ENCODE results near the gene SLC25A27. TPM values are rescaled to one million over a fixed set of nuclear protein-coding genes. Genes with fewer than 3 reads are reported as not detected.

SLC25A27 gene
- total RNA-seq, 4 donors from 2014 or later = 13.3 to 26.2 (median 21.3) TPM

GRCh38 chr6:46612645-46613044 lies 40.1 kb upstream of the SLC25A27 start:
- H3K36me3 ChIP-seq = peaks cover 0 to 3% (median 0%) of the 10 kb centered on the region in 4 donors
- 59% methylated on average over 2 of the region's 2 CpGs for WGBS
- no peak for TF ChIP-seq EP300 (IDR thresholded peaks at IDR 0.05)
- no peak for TF ChIP-seq POLR2A (IDR thresholded peaks at IDR 0.05; ENCODE audit: low read depth)
- peak in 1 of 2 donors; percentile 9 for TF ChIP-seq POLR2AphosphoS5 (IDR thresholded peaks at IDR 0.05)
- no peak for TF ChIP-seq CTCF (IDR thresholded peaks at IDR 0.05)
- H3K27me3 ChIP-seq = no peaks in the 10 kb centered on the region
- H3K9me3 ChIP-seq = no peaks in the 10 kb centered on the region
- H3K4me1 ChIP-seq = peaks cover 0 to 10% (median 2%) of the 10 kb centered on the region in 4 donors
- DNase-seq (ENCODE audit: extremely low spot score) = no peak
- intact Hi-C loops (cut with DNase I) = no loop called here
- H3K27ac ChIP-seq (replicated peaks in 1 of 4) = no peak overlapping the region
- H3K4me3 ChIP-seq = no peak overlapping the region

- intact Hi-C loops (cut with DNase I) = no loop called here
- Histone ChIP-seq H3K36me3 (peaks cover 0 to 11% (median 2%) of the 10 kb centered on the region in 4 donors), H3K9me3 (no peaks in the 10 kb centered on the region), H3K4me1 (no peaks in the 10 kb centered on the region), H3K27ac (replicated peaks in 1 of 4) (no peak overlapping the region), H3K27me3 (no peaks in the 10 kb centered on the region), H3K4me3 (no peak overlapping the region)
- DNase-seq (ENCODE audit: extremely low spot score) = no peak
- WGBS = 78% methylated on average over 1 of the region's 1 CpG
- TF ChIP-seq EP300 (IDR thresholded peaks at IDR 0.05) (no peak), CTCF (IDR thresholded peaks at IDR 0.05) (no peak), POLR2A (IDR thresholded peaks at IDR 0.05; ENCODE audit: low read depth) (no peak), POLR2AphosphoS5 (IDR thresholded peaks at IDR 0.05) (no peak)
Observed at GRCh38 chr6:46618726-46619125, 34.0 kb upstream of the SLC25A27 start.

GRCh38 chr6:46626228-46626909 lies 26.4 kb upstream of the SLC25A27 start:
- no peak for TF ChIP-seq EP300 (IDR thresholded peaks at IDR 0.05)
- no peak for TF ChIP-seq POLR2AphosphoS5 (IDR thresholded peaks at IDR 0.05)
- TF ChIP-seq CTCF (IDR thresholded peaks at IDR 0.05) = peak; percentile 60 to 73 (median 64)
- Histone ChIP-seq H3K27ac (replicated peaks in 1 of 4) (no peak overlapping the region), H3K4me1 (peaks cover 0 to 9% (median 3%) of the 10 kb centered on the region in 4 donors), H3K4me3 (no peak overlapping the region), H3K36me3 (peaks cover 0 to 10% (median 4%) of the 10 kb centered on the region in 4 donors), H3K27me3 (no peaks in the 10 kb centered on the region), H3K9me3 (no peaks in the 10 kb centered on the region)
- WGBS = 27% methylated on average over 3 of the region's 3 CpGs
- intact Hi-C loops (cut with DNase I) = loop anchor here (2.0 to 10.0 kb wide), 4 partner anchors 134 to 532 kb away; partner anchors contain the start of gene RCAN2
- no peak for DNase-seq (ENCODE audit: extremely low spot score)

- H3K27ac ChIP-seq (replicated peaks in 1 of 4) = no peak overlapping the region
- 86% methylated on average over 4 of the region's 4 CpGs for WGBS
- H3K4me1 ChIP-seq = peaks cover 0 to 9% (median 3%) of the 10 kb centered on the region in 4 donors
- DNase-seq (ENCODE audit: extremely low spot score) = no peak
- H3K4me3 ChIP-seq = no peak overlapping the region
- H3K27me3 ChIP-seq = no peaks in the 10 kb centered on the region
- peaks cover 0 to 10% (median 4%) of the 10 kb centered on the region in 4 donors for H3K36me3 ChIP-seq
- no peaks in the 10 kb centered on the region for H3K9me3 ChIP-seq
- intact Hi-C loops (cut with DNase I) = loop anchor here (2.0 to 10.0 kb wide), 4 partner anchors 135 to 532 kb away; partner anchors contain the start of gene RCAN2
- TF ChIP-seq EP300 (IDR thresholded peaks at IDR 0.05) (no peak), CTCF (IDR thresholded peaks at IDR 0.05) (no peak), POLR2A (IDR thresholded peaks at IDR 0.05; ENCODE audit: low read depth) (no peak), POLR2AphosphoS5 (IDR thresholded peaks at IDR 0.05) (no peak)
Observed at GRCh38 chr6:46626976-46627375, 25.8 kb upstream of the SLC25A27 start.
